K562 (cell line): ENCODE data around the gene FRYL.

ENCODE experiments used
- FOXA1 ChIP-seq: fragments of 450-650 bp; IDR thresholded peaks from 2 replicates; pipeline ENCODE4 v1.6.1; 2016; ENCODE audit warnings: mild to moderate bottlenecking, borderline replicate concordance
- POLR2AphosphoS2 ChIP-seq: IDR thresholded peaks from 2 replicates; pipeline ENCODE4 v1.6.1; 2012; ENCODE audit warnings: low read length, improper control_type of control experiment
- U2AF1 ChIP-seq: fragments of 200-400 bp; formaldehyde crosslinking; optimal IDR thresholded peaks from 2 replicates; pipeline ENCODE3; 2017; ENCODE audit warnings: mild to moderate bottlenecking, low read depth, low read length, moderate library complexity

- TF ChIP-seq POLR2AphosphoS2 = no peak
- TF ChIP-seq U2AF1 = no peak
- TF ChIP-seq FOXA1 = no peak
Observed at GRCh38 chr4:48798117-48798516, 18.0 kb upstream of the FRYL start.
